DMS 273 treated with DMSO at 0.1 percent for 48 hours (cell line): ENCODE data around the gene GRIK4.

Experiments
- DNase-seq: peaks from one replicate; lab custom pipeline; 2025; lab: John Stamatoyannopoulos, UW

Gene GRIK4

DNA sequence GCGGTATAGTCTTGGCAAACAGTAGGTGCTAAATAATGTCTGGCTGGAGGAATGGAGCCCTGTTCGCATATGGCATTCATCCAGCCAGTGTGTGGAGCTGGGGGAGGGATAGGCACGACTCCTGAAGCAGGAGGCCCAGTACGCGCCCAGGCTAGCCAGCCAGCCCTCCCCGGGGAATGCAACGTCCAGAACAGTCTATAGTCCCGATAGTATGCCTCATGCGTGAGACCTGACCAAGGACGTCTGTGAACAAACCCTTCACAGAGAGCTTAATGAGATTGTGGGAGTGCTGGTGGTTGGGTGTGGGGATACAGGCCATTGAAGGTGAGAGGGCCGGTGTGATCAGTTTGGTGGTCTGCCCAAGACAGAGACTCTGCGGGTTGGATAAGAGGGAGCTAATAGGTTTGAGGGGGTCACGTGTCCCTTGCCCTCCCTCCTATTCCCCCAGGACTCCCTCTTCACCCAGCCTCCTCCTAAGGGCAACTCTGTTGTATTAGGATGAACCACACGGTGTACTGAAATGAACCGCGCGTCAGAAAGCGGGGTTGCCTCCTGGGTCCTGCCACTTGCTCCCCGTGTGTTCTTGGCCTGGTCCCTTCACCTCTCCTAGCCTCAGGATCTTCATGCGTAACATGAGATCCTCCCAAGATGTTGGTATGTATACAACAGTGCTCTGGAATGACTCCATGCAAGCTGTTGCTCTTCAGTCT lies 987 bp upstream of the GRIK4 start:
- no peak for DNase-seq

DNA sequence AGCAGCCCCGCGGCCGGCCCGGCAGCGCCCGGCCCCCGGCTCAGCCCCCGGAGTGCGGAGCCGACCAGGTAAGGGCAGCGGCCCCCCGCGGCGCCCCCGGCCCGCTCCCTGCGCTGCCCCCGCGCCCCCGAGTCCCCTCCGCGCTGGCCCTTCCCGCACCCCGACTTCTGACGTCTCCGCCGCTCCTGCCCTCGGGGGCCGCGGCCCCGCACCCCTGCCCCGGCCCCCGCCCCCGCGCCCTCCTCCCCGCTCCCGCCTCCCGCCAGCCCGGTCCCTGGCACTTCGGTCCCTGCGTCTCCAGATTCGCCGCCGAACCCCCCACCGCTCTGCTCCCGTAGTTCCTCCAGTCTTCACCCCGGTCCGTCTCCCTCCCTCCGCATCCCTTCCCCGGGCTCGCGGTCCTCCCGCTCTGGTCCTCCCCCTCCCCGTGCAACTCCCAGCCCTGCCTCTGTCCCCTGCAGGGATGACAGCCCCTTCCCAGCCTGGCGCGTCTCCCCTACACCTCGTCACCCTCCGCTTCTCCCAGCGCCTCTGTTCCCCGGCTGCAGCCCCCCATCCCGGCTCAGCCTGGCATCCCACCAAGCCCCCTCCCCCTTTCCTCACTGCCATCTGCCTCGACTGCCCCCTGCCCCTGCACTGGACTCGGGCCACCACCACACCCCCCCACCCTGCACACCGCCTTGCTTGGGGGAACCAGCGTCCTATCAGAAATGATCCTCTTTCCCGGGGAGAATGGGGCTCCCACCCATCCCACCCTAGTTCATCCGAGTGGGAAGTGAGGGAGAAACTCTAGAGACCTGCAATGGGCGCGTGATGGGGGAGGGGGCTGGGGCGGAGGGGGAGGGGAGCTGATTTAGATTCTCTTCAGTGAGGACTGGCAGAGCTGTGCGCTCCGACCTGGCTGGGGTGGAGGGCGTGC lies 531 bp downstream of the GRIK4 start:
- DNase-seq: no peak

DNA sequence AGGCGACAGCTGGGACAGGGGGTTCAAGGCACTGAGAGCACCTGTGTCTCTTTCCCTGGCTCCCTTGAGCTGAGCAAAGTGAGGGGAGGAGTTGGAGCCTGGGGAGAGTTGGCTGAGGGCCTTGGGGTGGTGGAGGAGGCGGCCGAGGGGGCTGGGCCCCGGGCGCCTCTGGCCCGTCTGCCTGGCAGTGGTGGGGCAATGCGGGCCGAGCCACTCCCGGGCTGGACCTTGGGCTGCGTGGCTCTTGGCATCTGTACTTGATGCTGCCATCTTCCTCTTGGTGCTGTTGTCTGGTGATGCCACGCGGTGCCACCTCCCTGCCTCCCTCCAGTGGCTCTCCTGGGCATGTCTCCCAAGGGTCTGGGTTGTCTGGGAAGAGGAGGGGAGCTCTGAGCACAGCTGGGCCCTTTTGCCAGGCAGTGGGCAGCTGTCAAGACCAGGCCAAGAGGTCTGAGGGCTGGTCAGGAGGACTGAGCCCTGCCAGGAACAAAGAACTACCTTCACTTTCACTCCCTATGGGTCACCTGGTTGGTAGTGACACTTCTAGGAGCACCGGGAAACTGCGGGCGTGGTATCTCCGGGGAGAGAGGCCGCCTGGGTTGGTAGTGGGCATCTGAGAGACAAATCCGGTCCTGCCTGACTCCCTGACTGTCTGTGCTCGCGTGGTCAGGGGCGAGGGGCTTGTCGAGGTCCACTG lies 1.3 kb downstream of the GRIK4 start:
- DNase-seq: no peak

DNA sequence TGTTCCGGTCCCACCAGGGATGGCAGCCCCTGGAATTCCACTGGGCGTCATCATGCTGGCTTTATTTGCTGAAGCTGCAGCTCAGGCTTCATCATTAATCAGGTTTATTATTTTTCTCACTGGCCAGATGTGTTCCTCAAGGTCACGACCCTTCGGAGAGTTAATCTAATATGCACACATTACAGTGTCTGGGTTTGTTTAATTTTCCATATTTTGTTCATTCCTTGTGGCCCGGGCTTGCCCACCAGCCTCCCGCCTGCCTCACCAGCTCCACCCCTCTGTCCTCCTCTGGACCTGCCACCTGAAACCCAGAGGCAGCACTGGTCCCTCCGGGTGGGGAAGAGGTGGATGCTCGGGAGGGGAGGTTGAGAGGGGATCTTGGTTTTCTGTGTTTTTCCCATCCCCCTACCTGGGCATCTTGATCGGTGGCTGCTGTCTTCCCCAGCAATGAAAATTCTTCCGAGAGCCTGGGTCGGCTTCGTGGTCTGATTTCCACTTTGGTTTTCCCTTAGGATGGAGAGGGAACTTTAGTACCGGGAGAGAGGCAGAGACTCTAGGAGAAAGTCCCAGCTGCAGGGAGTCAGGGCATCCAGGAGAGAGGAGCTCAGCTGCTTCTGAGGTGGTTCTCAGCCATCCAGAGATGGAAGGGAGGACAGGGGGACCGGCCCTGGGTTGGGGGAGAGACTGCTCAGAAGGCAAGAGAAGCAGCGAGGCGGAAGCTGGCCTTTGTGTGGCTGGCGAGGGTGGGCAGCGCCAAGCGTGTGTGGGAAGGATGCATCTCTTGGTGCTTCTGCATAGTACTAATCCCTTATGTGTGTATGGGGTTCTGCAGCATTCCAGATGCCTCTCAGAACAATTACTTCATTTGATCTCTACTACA lies 2.1 kb downstream of the GRIK4 start:
- no peak for DNase-seq

DNA sequence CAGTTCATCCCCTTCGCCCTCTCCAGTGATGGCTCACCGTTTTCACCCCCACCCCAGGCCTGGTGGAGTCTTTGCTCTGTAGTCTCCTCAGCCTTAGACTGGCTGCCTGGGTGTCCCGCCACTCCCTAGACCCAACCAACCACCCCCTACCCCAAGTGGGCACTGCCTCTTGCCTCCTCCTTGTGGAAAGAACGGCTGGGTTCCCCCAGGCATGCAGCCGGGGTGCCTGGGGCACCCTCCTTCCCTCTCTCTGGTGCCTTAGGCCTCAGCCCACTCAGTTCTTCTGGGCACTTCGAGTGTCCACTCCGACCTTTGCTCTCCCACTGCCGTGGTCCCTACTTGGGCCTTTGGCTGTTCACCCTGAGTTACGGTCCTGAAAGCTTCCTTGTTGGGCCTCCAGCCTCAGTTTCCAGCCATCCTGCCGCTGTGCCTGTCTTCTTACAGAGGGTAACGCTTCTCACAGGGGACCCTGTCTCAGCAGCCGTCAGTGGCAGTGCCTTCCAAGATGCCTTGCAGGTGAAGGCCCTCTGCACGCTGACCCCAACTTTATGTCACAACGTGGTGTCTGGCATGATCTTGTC lies 3.1 kb downstream of the GRIK4 start:
- DNase-seq: no peak

DNA sequence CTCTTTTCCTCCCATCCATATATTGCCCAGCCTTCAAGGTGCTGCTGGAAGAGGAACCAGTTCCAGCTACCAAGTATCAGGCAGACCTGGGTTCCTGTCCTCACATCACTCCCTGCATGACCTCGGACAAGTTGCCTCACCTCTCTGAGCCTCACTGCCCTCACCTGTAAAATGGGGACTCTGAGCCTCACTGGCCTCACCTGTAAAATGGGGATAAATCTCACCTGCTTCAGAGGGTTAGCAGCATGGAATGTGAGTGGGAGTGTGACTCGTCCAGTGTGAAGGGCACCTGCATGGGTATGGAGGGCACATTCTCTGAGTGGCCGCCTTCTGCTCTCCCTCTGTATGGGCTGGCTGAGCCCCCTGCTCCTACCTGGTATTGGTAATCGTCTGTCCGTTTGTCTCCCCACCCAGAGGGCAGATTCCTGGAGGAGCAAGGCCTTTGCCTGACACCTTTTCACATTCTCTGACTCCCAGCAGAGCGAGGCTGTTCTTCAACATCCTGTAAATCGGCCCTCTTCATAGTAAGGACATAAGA lies 3.7 kb downstream of the GRIK4 start:
- no peak for DNase-seq

DNA sequence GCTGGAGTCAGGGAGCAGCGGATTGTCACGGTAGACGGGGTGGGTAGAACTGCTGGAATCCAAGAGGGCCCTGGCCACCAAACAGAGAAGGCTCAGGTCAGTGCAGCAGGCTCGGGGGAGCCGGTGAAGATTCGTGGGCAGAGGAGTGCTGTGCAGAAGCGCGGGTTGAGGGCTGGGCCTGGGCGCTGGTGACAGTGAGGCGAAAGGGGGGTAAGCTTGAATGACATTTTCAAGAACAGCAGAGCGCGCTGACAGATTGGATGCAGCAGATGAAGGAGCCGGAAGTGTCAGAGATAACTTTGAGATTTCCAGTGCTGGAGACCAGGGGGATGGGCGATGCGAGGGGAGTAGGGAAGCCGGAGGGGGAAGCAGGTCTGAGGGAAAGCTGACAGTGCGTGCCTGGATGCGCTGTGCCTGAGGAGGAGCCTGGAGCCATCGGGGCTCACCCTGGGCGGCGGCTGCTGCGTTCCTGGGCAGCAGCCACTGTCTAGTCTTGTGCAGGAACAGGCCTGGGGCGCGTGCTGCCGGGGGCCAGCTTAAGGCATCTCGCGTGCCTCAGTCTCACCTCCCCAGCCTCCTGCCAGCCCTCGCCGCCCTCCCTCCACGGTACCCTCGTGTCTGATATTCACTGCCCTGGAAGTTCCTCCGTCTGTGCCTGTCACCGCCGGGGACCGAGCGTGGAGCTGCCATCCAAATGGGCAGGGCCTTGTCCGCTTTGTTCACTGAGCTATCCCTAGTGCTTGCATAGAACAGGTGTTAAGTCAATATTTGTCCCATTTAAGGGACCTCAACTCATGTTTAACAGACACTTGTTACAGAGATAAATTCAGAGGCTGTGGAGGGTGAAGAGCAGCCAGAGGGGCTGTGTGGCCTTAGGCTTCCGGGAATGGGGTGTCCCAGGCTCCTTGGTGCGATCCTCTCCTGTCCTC lies 5.2 kb downstream of the GRIK4 start:
- DNase-seq: no peak

DNA sequence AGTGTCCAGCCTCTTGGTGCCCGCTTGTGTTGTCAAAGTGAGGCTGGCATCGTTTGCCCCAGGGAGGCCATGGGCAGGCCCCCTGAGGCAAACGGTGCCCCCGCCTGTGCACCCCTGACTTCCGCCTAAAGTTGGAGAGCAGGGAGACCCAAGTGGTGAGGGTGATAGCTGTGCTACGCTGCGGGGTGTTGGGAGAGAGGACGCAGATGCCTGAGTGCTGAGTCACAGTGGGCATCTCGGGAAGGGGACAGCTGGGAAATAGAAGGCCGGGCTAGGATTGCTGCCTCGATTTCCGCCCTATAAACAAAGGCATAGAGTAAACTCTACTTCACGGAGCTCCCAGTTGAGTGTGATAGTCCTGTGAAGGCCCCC lies 5.8 kb downstream of the GRIK4 start:
- DNase-seq: no peak

DNA sequence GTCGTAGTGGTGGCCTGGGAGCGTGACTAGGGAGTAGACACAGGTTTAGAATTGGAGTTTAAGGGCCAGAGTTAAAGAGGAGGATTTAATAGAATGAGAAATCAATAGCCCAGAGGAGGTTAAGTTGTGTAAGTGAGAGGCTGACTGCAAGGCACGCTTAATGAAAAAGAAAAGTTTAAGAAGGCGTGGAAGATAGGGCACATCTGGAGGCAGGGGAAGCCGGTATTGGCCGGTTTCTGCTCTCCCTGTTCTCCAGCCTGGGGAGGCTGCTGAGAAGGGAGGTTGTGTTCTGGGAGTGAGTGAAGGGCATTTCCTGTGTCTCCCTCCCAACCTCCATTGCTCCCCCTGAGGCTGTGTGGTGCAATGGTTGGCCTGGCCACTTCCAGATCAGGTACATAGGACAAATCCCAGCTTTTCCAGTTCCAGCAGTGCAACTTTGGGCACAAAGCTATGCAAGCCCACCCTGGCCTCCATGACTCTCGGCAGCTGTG lies 6.3 kb downstream of the GRIK4 start:
- no peak for DNase-seq

DNA sequence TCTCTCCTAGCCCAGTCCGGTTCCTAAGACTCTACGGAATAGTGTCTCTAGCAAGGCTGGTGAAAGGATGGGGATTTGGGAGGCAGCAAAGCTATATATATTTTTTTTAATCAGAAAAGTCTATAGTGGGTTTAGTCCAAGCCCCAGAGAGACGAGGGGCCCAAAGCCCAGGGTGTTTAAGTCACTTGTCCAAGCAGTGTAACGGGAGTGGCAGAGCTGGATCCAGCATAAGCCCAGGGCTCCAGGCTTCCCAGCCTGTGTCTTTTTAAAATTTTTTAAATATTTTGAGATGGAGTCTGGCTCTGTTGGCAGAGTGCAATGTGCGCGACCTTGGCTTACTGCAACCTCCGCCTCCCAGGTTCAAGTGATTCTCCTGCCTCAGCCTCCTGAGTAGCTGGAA lies 6.8 kb downstream of the GRIK4 start:
- DNase-seq: no peak

DNA sequence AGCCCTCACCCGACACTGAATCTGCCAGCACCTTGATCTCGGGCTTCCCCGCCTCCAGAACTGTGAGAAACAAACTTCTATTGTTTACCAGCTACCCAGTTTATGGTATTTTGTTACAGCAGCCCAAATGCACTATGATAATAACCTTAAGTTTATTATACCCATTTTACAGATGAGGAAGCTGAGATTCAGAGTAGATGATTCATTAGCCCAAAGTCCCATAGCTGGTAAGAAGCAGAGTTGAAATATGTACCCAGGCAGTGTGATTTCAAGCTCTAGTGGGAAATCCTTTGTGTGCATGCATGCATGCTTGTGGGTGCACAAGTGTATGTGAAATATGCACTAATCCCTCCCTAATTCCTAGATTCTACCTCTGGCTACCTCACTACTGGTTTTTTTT lies 7.9 kb downstream of the GRIK4 start:
- no peak for DNase-seq

DNA sequence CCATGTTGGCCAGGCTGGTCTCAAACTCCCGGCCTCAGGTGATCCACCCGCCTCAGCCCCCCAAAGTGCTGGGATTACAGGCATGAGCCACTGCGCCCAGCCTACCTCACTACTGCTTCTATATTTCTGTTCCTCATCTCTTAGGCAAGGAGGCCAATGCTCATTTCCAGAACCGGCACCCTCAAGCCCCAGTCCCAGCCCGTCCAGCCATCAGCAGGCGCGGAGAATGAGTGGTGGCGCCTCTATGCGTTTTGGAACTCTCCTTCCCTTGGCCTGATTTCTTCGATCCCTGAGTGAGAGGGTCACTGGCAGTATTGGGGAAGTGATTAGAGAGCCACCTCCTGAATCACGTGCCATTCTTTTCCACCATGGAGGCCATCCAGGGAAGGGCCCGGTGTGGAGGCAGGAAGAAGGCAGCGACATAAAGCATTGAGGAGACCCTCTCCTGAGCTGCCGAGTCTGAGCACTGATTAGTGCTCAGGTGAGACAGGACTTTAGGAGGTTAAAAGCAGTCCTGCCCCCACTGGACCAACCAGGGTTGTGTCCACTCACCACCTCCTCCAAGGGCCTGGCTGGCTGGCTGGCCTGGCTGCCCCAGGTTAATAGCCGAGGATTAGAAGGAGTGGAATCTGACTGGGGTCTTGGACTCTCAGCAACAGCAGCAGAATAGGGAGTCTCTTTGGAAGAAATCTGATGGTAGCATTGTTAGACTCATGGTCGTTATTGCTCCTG lies 8.7 kb downstream of the GRIK4 start:
- DNase-seq: no peak

DNA sequence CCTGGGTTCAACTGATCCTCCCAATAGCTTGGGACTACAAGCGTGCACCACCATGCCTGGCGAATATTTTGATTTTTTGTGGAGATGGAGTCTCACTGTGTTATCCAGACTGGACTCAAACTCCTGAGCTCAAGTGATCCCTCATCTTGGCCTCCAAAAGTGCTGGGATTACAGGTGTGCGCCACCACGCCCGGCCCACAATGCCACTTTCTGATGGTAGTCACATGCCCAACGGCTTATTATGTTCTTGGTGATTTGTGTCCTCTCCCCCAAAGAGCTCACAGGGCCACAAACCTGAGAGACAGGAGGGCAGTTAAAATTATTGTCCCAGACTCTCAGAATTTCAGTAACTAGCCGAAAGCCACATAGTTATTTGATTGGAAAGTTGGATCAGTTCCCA lies 9.6 kb downstream of the GRIK4 start:
- no peak for DNase-seq

DNA sequence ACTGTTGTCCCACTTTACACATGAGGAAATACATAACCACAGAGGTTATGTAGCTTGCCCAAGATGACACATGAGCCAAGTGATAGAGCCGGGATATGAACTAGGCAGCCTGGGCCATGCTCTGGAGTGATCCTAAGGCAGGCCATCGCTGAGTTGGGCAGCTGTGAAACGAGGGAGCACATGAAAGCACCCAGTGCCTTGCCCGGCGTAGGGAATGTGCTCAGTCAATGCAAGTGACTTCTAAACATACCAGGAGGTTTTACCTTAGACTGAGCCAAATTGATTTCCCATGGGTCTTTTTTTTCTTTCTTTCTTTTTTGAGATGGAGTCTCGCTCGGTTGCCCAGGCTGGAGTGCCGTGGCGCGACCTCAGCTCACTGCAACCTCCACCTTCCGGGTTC lies 10.5 kb downstream of the GRIK4 start:
- DNase-seq: no peak

DNA sequence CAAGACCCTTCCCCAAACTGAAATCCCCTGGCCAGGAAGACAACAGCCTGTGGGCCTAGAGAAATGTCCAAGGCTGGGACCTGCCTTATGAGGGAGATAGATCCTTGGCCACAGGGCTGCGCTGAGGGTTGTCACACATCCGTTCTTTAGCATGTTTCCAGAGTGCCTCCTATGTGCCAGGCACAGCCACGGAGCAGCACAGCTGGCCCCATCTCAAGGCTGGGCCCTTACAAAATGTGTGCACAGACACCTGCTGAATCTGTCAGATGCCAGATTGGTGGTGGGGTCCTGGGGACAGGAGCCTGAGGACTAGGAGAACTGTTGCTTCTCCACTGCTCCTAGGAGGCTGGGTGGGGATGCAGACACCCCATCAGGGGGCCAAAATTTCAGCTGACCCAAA lies 11.2 kb downstream of the GRIK4 start:
- DNase-seq: no peak

DNA sequence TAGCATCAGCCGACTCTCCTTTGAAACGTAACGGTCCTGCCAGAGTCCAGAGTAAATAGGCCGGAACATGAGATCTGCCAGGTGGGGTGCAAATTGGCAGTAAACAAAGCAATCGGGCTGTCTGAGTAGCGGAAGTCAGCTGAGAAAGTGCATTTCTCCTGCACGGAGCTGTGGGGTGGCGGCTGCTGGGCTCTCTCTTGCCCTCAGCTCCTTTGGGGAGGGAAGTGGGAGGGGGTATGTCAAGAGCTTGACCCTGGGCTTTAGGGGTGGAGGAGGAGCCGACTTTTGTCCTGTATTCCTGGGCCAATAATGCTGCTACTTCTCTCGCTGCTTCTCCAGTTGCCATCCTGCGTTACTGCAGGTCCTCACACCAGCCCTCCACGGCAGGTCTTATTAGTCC lies 11.6 kb downstream of the GRIK4 start:
- DNase-seq: no peak

DNA sequence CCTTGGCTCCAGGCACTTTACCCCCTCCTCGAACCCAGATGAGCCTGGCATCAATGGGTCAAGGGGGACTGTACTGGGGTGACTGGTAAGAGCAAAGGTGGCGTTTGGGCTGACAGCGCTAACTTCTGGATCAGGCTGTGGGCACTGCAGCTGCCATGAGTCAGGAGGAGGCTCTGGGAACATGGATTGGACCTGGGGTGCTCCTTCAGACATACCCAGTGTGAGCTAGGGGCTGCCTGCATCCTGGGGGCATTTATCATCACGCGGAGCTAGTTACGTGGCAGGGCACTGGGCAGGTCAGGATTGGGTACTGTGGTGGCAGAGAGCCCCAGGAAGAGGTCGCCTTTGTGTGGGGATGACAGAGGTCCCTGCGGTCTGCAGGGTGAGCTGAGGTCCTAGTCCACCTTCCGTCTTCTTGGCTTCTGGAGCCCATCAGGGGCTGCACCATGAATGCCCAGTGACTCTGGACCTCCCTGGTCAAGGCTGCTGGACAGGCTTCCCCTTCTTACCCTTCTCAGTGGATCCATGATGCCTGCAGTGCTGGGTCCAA lies 13.1 kb downstream of the GRIK4 start:
- DNase-seq: no peak

DNA sequence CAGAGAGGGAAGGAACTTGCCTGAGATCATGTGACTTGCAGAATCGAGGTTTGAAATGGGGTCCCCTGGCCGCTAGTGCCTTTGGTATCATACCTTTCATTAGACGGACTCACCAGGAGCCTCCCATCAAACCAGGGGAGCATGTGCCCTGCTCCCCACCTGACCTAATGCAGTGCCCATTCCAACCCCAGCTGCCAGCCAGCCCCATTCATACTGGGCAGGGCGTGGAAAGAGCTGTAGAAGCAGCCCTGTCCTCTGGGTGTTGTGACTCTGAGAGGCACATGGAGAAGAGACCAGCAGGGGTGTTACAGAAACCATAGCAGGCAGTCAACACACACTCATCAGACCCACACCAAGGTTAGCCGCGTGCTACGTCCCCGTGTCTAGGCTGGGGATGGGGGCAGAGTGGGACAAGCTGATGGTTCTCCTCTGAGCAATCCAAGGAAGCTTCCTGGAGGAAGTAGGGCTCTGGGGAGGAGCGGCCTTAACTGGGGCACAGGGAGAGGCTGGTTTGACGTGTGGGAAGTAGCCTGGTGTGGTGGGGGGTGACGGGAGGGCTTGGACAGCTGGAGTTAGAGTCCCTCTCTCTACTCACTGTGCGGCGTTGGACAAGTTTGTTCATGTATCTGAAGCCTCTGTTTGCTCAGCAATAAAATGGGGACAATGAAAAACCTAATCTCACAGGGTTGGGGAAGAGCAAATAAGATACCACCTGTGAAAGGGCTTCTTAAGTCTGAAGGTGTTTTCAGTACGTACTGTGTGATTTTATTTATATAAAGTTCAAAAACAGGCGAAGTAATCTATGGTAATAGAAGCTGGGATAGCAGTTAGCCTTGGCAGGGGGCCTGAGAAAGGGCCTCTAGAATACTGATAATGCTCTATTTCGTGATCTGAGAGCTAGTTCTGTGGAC lies 14.0 kb downstream of the GRIK4 start:
- DNase-seq: no peak
